Endothelial cell of umbilical vein (primary cell): ENCODE results near the gene METTL1.

Experiments used
- EZH2 ChIP-seq: IDR thresholded peaks from 2 replicates; pipeline ENCODE4 v1.6.1; 2012; ENCODE audit warnings: borderline replicate concordance, low read depth, mild to moderate bottlenecking, moderate library complexity, low read length, inconsistent platforms; ENCODE audit not compliant: severe bottlenecking
- FOS ChIP-seq: IDR thresholded peaks from 2 replicates; pipeline ENCODE4 v1.6.1; 2011; ENCODE audit warnings: mild to moderate bottlenecking, low read length, moderate library complexity, borderline replicate concordance; ENCODE audit not compliant: insufficient read depth
- GATA2 ChIP-seq: IDR thresholded peaks from 2 replicates; pipeline ENCODE4 v1.7.0; 2011; ENCODE audit warnings: low read depth, mild to moderate bottlenecking, moderate library complexity, mixed read lengths, low read length; ENCODE audit not compliant: insufficient read length, insufficient read depth
- JUN ChIP-seq: IDR thresholded peaks from 2 replicates; pipeline ENCODE4 v1.6.1; 2011; ENCODE audit warnings: borderline replicate concordance, low read depth; ENCODE audit not compliant: insufficient read length, insufficient read depth
- MYC ChIP-seq: IDR thresholded peaks from one replicate; pipeline ENCODE4 v1.6.1; 2011; ENCODE audit warnings: mild to moderate bottlenecking, low read depth, low read length
- POLR2A ChIP-seq: IDR thresholded peaks from 2 replicates; pipeline ENCODE4 v1.6.1; 2012; ENCODE audit warnings: low read depth, mild to moderate bottlenecking, control low read depth, low read length
- POLR2AphosphoS5 ChIP-seq: IDR thresholded peaks from 2 replicates; pipeline ENCODE4 v1.6.1; 2012; ENCODE audit warnings: low read depth, mild to moderate bottlenecking, control low read depth, low read length, moderate library complexity; ENCODE audit not compliant: insufficient read depth
- TF ChIP-seq, protein P1 (sequence below), 2 donors: IDR thresholded peaks; 1 replicate in 1 of 2; 2 replicates in 1 of 2; pipeline ENCODE4 v1.5.1; 2011; ENCODE audit warnings: low read length in 2 of 2, mild to moderate bottlenecking in 2 of 2, moderate library complexity in 2 of 2, control low read depth in 1 of 2, inconsistent platforms in 1 of 2, low read depth in 1 of 2; ENCODE audit not compliant: insufficient read depth in 1 of 2; ENCODE audit errors: extremely low read depth in 1 of 2
- TF ChIP-seq, protein P2 (sequence below): IDR thresholded peaks from 2 replicates; pipeline ENCODE4 v1.6.1; 2011; ENCODE audit not compliant: insufficient read depth, insufficient read length

GRCh38 chr12:57751432-57751787, 20.5 kb downstream of the METTL1 start:
- TF ChIP-seq POLR2AphosphoS5 (no peak), POLR2A (no peak), EZH2 (no peak), GATA2 (no peak), FOS (no peak), JUN (no peak), MYC (no peak)
- TF ChIP-seq, protein P1, sequence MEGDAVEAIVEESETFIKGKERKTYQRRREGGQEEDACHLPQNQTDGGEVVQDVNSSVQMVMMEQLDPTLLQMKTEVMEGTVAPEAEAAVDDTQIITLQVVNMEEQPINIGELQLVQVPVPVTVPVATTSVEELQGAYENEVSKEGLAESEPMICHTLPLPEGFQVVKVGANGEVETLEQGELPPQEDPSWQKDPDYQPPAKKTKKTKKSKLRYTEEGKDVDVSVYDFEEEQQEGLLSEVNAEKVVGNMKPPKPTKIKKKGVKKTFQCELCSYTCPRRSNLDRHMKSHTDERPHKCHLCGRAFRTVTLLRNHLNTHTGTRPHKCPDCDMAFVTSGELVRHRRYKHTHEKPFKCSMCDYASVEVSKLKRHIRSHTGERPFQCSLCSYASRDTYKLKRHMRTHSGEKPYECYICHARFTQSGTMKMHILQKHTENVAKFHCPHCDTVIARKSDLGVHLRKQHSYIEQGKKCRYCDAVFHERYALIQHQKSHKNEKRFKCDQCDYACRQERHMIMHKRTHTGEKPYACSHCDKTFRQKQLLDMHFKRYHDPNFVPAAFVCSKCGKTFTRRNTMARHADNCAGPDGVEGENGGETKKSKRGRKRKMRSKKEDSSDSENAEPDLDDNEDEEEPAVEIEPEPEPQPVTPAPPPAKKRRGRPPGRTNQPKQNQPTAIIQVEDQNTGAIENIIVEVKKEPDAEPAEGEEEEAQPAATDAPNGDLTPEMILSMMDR (IDR thresholded peaks at IDR 0.05; ENCODE audit: extremely low read depth in 1 of 2, insufficient read depth in 1 of 2, low read depth in 1 of 2, low read length in 2 of 2), result no peak
- TF ChIP-seq, protein P2, sequence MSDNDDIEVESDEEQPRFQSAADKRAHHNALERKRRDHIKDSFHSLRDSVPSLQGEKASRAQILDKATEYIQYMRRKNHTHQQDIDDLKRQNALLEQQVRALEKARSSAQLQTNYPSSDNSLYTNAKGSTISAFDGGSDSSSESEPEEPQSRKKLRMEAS, result no peak
